GM12878 (cell line): ENCODE results near the gene VPS33B. TPM values are rescaled to one million over a fixed set of nuclear protein-coding genes. Genes with fewer than 3 reads are reported as not detected.

Experiments
- ATAC-seq: fragments of 200-7000 bp; cut with Tn5 transposase; 3 replicates; pipeline ENCODE4 v1.9.1; 2020; ENCODE audit warnings: mild to moderate bottlenecking, moderate library complexity
- BruUV-seq: library from RNA; stranded (reverse); fragments of 400-500 nt; replicated peaks from 2 replicates; lab custom pipeline; 2021; lab: Mats Ljungman, UMichigan
- CTCF ChIA-PET: fragments of 300-600 bp; sonication (Branson Sonifier 250); formaldehyde crosslinking; extraction: SDS; loops from one replicate; lab custom pipeline; 2021; ENCODE audit warnings: inconsistent platforms; lab: Yijun Ruan, JAX
- POLR2A ChIA-PET: fragments of 350-600 bp; formaldehyde crosslinking; extraction: SDS; loops from one replicate; lab custom pipeline; 2021; ENCODE audit warnings: inconsistent platforms; lab: Charles Lee
- RAD21 ChIA-PET: fragments of 300-600 bp; sonication (Branson Sonifier 250); formaldehyde crosslinking; loops from one replicate; lab custom pipeline; 2023; ENCODE audit warnings: antibody characterized with exemption; ENCODE audit not compliant: unreplicated experiment; lab: Charles Lee
- SMC1A ChIA-PET: fragments of 300-600 bp; sonication (Branson Sonifier 250); formaldehyde crosslinking; loops from one replicate; lab custom pipeline; 2023; ENCODE audit not compliant: unreplicated experiment, uncharacterized antibody; lab: Charles Lee
- DNase-seq: peaks from one replicate; pipeline ENCODE4 v3.0.0-alpha.2; 2011; ENCODE audit warnings: low read depth, low spot score
- FAIRE-seq: peaks from 3 replicates; lab custom pipeline; 2011; peaks lifted over from hg19 to GRCh38; lab: Jason Lieb, UNC
- H2AFZ ChIP-seq: 2 replicates; pipeline ENCODE4 v1.6.0; 2011; ENCODE audit warnings: low read depth, low read length, control low read depth; ENCODE audit not compliant: control insufficient read depth
- H3K27ac ChIP-seq: 2 replicates; pipeline ENCODE4 v1.5.1; 2011; ENCODE audit warnings: control low read depth; ENCODE audit not compliant: control insufficient read depth, insufficient read depth
- H3K27me3 ChIP-seq, 2 experiments: replicated peaks in 1 of 2; 2 replicates each; pipeline versions ENCODE4 v1.6.0 to v1.6.1; 2011; ENCODE audit warnings: low read length in 1 of 2; ENCODE audit not compliant: control insufficient read depth in 2 of 2, insufficient read depth in 2 of 2
- H3K36me3 ChIP-seq, 2 experiments: 2 replicates each; pipeline ENCODE4 v1.5.1; 2011; ENCODE audit warnings: low read length in 1 of 2; ENCODE audit not compliant: control insufficient read depth in 2 of 2, insufficient read depth in 2 of 2
- H3K4me1 ChIP-seq: 2 replicates; pipeline ENCODE4 v1.6.1; 2011; ENCODE audit warnings: mild to moderate bottlenecking, low read length, moderate library complexity, mixed read lengths; ENCODE audit not compliant: control insufficient read depth, insufficient read depth
- H3K4me2 ChIP-seq: 2 replicates; pipeline ENCODE4 v1.6.0; 2011; ENCODE audit warnings: control low read depth; ENCODE audit not compliant: control insufficient read depth, insufficient read depth
- H3K4me3 ChIP-seq: fragments of 200-600 bp; sonication (generic); 2 replicates; pipeline ENCODE4 v1.5.1; 2016
- H3K79me2 ChIP-seq: 2 replicates; pipeline ENCODE4 v1.6.0; 2011; ENCODE audit warnings: low read length; ENCODE audit not compliant: control insufficient read depth, insufficient read depth
- H3K9ac ChIP-seq: 2 replicates; pipeline ENCODE4 v1.8.0; 2011; ENCODE audit warnings: low read length, control low read depth, mixed read lengths; ENCODE audit not compliant: control insufficient read depth, insufficient read depth
- H3K9me3 ChIP-seq: replicated peaks from 3 replicates; pipeline ENCODE4 v1.5.1; 2011; ENCODE audit warnings: mild to moderate bottlenecking, low read length; ENCODE audit not compliant: control insufficient read depth, insufficient read depth
- H4K20me1 ChIP-seq: 2 replicates; pipeline ENCODE4 v1.6.0; 2011; ENCODE audit not compliant: control insufficient read depth, insufficient read depth
- BACH1 ChIP-seq: fragments of 450-650 bp; IDR thresholded peaks from 2 replicates; pipeline ENCODE4 v1.6.1; 2017; ENCODE audit warnings: mild to moderate bottlenecking, borderline replicate concordance
- CHD1 ChIP-seq: IDR thresholded peaks from 2 replicates; pipeline ENCODE4 v1.6.1; 2012; ENCODE audit warnings: low read depth, low read length, improper control_type of control experiment
- CUX1 ChIP-seq: IDR thresholded peaks from 2 replicates; pipeline ENCODE4 v1.6.1; 2012; ENCODE audit warnings: improper control_type of control experiment, low read depth, low read length; ENCODE audit not compliant: insufficient replicate concordance
- EGR1 ChIP-seq, 2 experiments: IDR thresholded peaks; 1 replicate in 1 of 2; 2 replicates in 1 of 2; pipeline ENCODE4 v1.6.1; 2011 to 2012; ENCODE audit warnings: low read depth in 2 of 2, low read length in 2 of 2, borderline replicate concordance in 1 of 2, mild to moderate bottlenecking in 1 of 2, moderate library complexity in 1 of 2
- ELK1 ChIP-seq: IDR thresholded peaks from 2 replicates; pipeline ENCODE4 v1.6.1; 2012; ENCODE audit warnings: low read depth, low read length, improper control_type of control experiment
- FOXK2 ChIP-seq: fragments of 450-650 bp; IDR thresholded peaks from 2 replicates; pipeline ENCODE4 v1.6.1; 2017; ENCODE audit warnings: mild to moderate bottlenecking, moderate library complexity
- HCFC1 ChIP-seq: fragments of 150-350 bp; IDR thresholded peaks from 2 replicates; pipeline ENCODE4 v1.6.1; 2014; ENCODE audit warnings: low read length
- JUNB ChIP-seq: IDR thresholded peaks from 2 replicates; pipeline ENCODE4 v1.6.1; 2016; ENCODE audit warnings: antibody characterized with exemption, mild to moderate bottlenecking
- KDM1A ChIP-seq: fragments of 200-600 bp; sonication (generic); IDR thresholded peaks from 2 replicates; pipeline ENCODE4 v1.6.1; 2016; ENCODE audit warnings: borderline replicate concordance
- LARP7 ChIP-seq: fragments of 450-650 bp; IDR thresholded peaks from 2 replicates; pipeline ENCODE4 v1.6.1; 2017; ENCODE audit warnings: mild to moderate bottlenecking
- MXI1 ChIP-seq: fragments of 150-350 bp; IDR thresholded peaks from 2 replicates; pipeline ENCODE4 v1.6.1; 2011; ENCODE audit warnings: low read depth, mild to moderate bottlenecking, inconsistent platforms, low read length, improper control_type of control experiment
- NFYB ChIP-seq: IDR thresholded peaks from 2 replicates; pipeline ENCODE4 v1.6.1; 2011; ENCODE audit warnings: low read depth, mild to moderate bottlenecking, low read length, improper control_type of control experiment, moderate library complexity; ENCODE audit not compliant: insufficient read depth
- RCOR1 ChIP-seq: conservative IDR thresholded peaks from 2 replicates; pipeline ENCODE4 v1.6.1; 2012; ENCODE audit warnings: low read depth, low read length, improper control_type of control experiment
- STAT3 ChIP-seq: IDR thresholded peaks from 2 replicates; pipeline ENCODE4 v1.6.1; 2011; ENCODE audit warnings: low read depth, low read length, improper control_type of control experiment
- TBL1XR1 ChIP-seq: IDR thresholded peaks from 2 replicates; pipeline ENCODE4 v1.6.1; 2012; ENCODE audit warnings: low read depth, low read length, improper control_type of control experiment
- ZBED1 ChIP-seq: IDR thresholded peaks from 2 replicates; pipeline ENCODE4 v1.6.1; 2016; ENCODE audit warnings: borderline replicate concordance
- ZNF207 ChIP-seq: fragments of 450-650 bp; IDR thresholded peaks from 2 replicates; pipeline ENCODE4 v1.6.1; 2014; ENCODE audit warnings: antibody characterized with exemption, mild to moderate bottlenecking, borderline replicate concordance
- WGBS: methylation state at CpG from one replicate; pipeline ENCODE4 v1.1.6; 2016; ENCODE audit warnings: low lambda C conversion rate; ENCODE audit not compliant: insufficient replicate concordance, insufficient coverage; ENCODE audit errors: missing lambda C conversion rate; 5-methylcytosine and 5-hydroxymethylcytosine counted together
- in situ Hi-C: fragments of 300-500 bp; cut with MboI; formaldehyde crosslinking; loops from 9 replicates; pipeline ENCODE4 v1.14.3; 2018; ENCODE audit warnings: mixed read lengths
- intact Hi-C: fragments of 100-400 bp; cut with micrococcal nuclease; formaldehyde crosslinking; loops from one replicate; pipeline ENCODE4 v1.14.2; 2022; ENCODE audit not compliant: unreplicated experiment
- polyA plus RNA-seq, 11 experiments: library from polyadenylated mRNA; depleted of rRNA in 4 of 11; unstranded in 6 of 11; stranded (reverse) in 5 of 11; fragments of >200 nt; fragmentation: Nextera tagmentation in 4 of 11; fragmentation: Illumina TruSeq in 1 of 11; extraction: Ambion mirVana in 4 of 11; extraction: Trizol in 1 of 11; gene quantifications; 1 replicate in 1 of 11; 2 replicates in 10 of 11; pipeline versions ENCODE4 v1.2.1 to v1.2.3, GENCODE V29; 2011 to 2016; ENCODE audit warnings: inconsistent platforms in 2 of 11, missing spikeins in 2 of 11, low read depth in 1 of 11
- total RNA-seq, 4 experiments: library from RNA; depleted of rRNA in 3 of 4; stranded (reverse); fragments of >200 nt in 3 of 4; fragmentation: Illumina TruSeq in 1 of 4; extraction: Trizol in 1 of 4; gene quantifications; 2 replicates each; pipeline versions ENCODE4 v1.2.1 to v1.2.3, GENCODE V29; 2013 to 2021

VPS33B gene
- total and polyA plus RNA-seq, 10 of the 15 experiments (the other 5 are each of a cell fraction or from before 2014, with no cell fraction given) = 11.4 to 21.5 (median 15.2) TPM

- CTCF ChIA-PET = interaction anchor here (1.4 kb wide), 1 partner anchor 10 kb away, joined by 3 read pairs; no protein-coding TSS in a partner anchor
- H3K4me3 ChIP-seq = no peak overlapping the region
- H3K27ac ChIP-seq = no peak overlapping the region
- BruUV-seq = no TSS peak
- intact Hi-C loops = loop anchor here (5.0 kb wide), 1 partner anchor 88 kb away; no protein-coding TSS in a partner anchor
- 37% methylated on average over 3 of the region's 3 CpGs for WGBS
- no peaks in the 10 kb centered on the region; the same call in 1 of the 2 replicates for H3K4me1 ChIP-seq
- no peaks in the 10 kb centered on the region for H4K20me1 ChIP-seq
- RAD21 ChIA-PET = no interaction called here
- in situ Hi-C loops = no loop called here
- H2AFZ ChIP-seq = no peak overlapping the region
- H3K9ac ChIP-seq = no peak overlapping the region
- POLR2A ChIA-PET = interaction anchor here (0.6 kb wide), 1 partner anchor 31 kb away, joined by 3 read pairs; no protein-coding TSS in a partner anchor
- no peaks in the 10 kb centered on the region for H3K36me3 ChIP-seq
- no peaks in the 10 kb centered on the region for H3K9me3 ChIP-seq
- DNase-seq = no peak
- no peak for ATAC-seq
- H3K27me3 ChIP-seq = no peaks in the 10 kb centered on the region; a peak in 1 of 4 replicates
- SMC1A ChIA-PET = no interaction called here
- no peaks in the 10 kb centered on the region for H3K79me2 ChIP-seq
- no peak overlapping the region for H3K4me2 ChIP-seq
- no peak for FAIRE-seq
- TF ChIP-seq BACH1 (no peak), ZBED1 (no peak), CHD1 (no peak), TBL1XR1 (no peak), FOXK2 (no peak), NFYB (no peak), KDM1A (no peak), LARP7 (no peak), ELK1 (no peak), ZNF207 (no peak), HCFC1 (no peak), JUNB (no peak), CUX1 (no peak), STAT3 (no peak), RCOR1 (no peak), MXI1 (no peak), EGR1 (IDR thresholded peaks at IDR 0.05; ENCODE audit: borderline replicate concordance in 1 of 2, low read depth in 2 of 2, low read length in 2 of 2) (no peak)
- TF ChIP-seq, all 136 proteins: peak for 0
Observed at GRCh38 chr15:91045065-91045464, 22.7 kb upstream of the VPS33B start.
